ENCODE data around the gene MYH16.

GRCh38 chr7:99310004-99310403 is 37.4 kb downstream of the MYH16 start:
- no peak for TF ChIP-seq CTCF (IDR thresholded peaks at IDR 0.05)
- TF ChIP-seq POLR2A (IDR thresholded peaks at IDR 0.05): no peak
